HG02852 (cell line): ENCODE measurements around the gene ABLIM2.

ENCODE experiments used
- ATAC-seq: cut with Tn5 transposase; IDR thresholded peaks from one replicate; pipeline ENCODE4 v1.9.1; 2021; ENCODE audit warnings: mild to moderate bottlenecking, moderate library complexity; ENCODE audit not compliant: unreplicated experiment

ABLIM2 gene

GRCh38 chr4:8107146-8107657 is 51.4 kb downstream of the ABLIM2 start:
- no peak for ATAC-seq

- ATAC-seq, result no peak
Observed at GRCh38 chr4:8106451-8107025, 52.1 kb downstream of the ABLIM2 start.

- no peak for ATAC-seq
Observed at GRCh38 chr4:8105306-8106100, 53.1 kb downstream of the ABLIM2 start.

GRCh38 chr4:8104491-8105305 is 53.9 kb downstream of the ABLIM2 start:
- no peak for ATAC-seq

- no peak for ATAC-seq
Observed at GRCh38 chr4:8103421-8104390, 54.9 kb downstream of the ABLIM2 start.

GRCh38 chr4:8102831-8103230 is 55.8 kb downstream of the ABLIM2 start:
- no peak for ATAC-seq

GRCh38 chr4:8102076-8102355 is 56.6 kb downstream of the ABLIM2 start:
- ATAC-seq, result no peak

GRCh38 chr4:8101213-8102075 is 57.2 kb downstream of the ABLIM2 start:
- no peak for ATAC-seq

- ATAC-seq, result no peak
Observed at GRCh38 chr4:8099981-8100464, 58.6 kb downstream of the ABLIM2 start.

GRCh38 chr4:8098506-8098905 is 60.1 kb downstream of the ABLIM2 start:
- no peak for ATAC-seq

GRCh38 chr4:8097721-8098345 is 60.8 kb downstream of the ABLIM2 start:
- no peak for ATAC-seq

- ATAC-seq, result no peak
Observed at GRCh38 chr4:8097141-8097541, 61.5 kb downstream of the ABLIM2 start.

GRCh38 chr4:8096690-8097061 is 61.9 kb downstream of the ABLIM2 start:
- ATAC-seq, result no peak

- no peak for ATAC-seq
Observed at GRCh38 chr4:8095956-8096689, 62.5 kb downstream of the ABLIM2 start.

- no peak for ATAC-seq
Observed at GRCh38 chr4:8093587-8094274, 64.9 kb downstream of the ABLIM2 start.

GRCh38 chr4:8092282-8092681 is 66.3 kb downstream of the ABLIM2 start:
- ATAC-seq, result no peak

- no peak for ATAC-seq
Observed at GRCh38 chr4:8090744-8091301, 67.8 kb downstream of the ABLIM2 start.

GRCh38 chr4:8090312-8090711 is 68.3 kb downstream of the ABLIM2 start:
- ATAC-seq, result no peak
